ENCODE results near the gene BTBD9. TPM values are rescaled to one million over a fixed set of nuclear protein-coding genes. Genes with fewer than 3 reads are reported as not detected.

Gene BTBD9
- total and polyA plus RNA-seq, 2 donors (not counting 1 experiment from before 2014, with no cell fraction given): 4.1 to 48.9 TPM

DNA sequence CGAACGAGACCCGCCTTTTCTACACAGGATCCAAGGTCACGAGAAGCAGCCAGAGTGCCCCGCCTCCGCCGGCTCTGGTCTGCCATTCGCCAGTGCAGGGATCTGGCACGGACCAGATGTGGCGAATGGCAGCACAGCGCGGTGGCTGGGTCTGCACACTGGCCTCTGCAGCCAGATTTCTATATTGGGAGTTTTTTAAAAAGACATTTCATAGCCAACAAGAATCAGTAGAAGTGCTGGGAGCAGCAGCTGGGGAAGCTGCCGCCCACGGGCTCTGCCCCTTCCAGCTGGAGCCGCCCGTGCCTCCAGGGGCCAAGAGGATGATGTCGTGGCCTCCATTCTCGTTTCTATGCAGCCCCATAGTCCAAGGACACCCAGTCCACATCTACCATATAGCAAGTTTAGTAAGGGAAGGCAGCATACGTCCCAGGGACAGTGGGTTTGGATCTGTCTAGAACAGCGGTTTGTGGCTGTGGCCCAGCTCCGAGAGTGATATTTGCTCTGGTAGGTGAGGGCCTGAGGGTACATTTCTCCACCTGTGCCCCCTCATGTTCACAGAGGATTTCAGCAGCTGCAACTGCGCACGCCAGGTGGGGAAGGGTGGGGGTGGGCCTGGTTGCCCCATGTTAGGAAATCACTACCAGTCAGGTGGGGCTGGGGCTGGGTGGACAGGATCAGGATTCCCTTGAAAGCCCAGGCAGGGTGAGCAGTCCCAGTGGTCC, 486.5 kb downstream of the BTBD9 start:
- ChIA-PET CTCF (interaction anchor here (1.2 kb wide), 1 partner anchor 10 kb away, joined by 4 read pairs; no protein-coding TSS in a partner anchor), POLR2A (interaction anchor here (0.6 kb wide), 1 partner anchor 773 kb away, joined by 7 read pairs; no protein-coding TSS in a partner anchor)
- no peak overlapping the region for H3K9ac ChIP-seq (ENCODE audit: low read length)
- intact Hi-C loops (cut with micrococcal nuclease): no loop called here
- peak overlapping the region in 1 of 2 donors; percentile 49 for H3K27ac ChIP-seq (ENCODE audit: low read length in 2 of 2)
- no peaks in the 10 kb centered on the region for H4K20me1 ChIP-seq (ENCODE audit: control insufficient read depth, insufficient read depth, low read length, poor library complexity, severe bottlenecking)
- H3K4me3 ChIP-seq (ENCODE audit: control extremely low read depth in 1 of 5, extremely low read depth in 1 of 5, insufficient read depth in 1 of 5, low read depth in 2 of 5, low read length in 4 of 5): no peak overlapping the region
- Mint-ChIP-seq H3K4me3 (no peak overlapping the region), H3K9me3 (ENCODE audit: insufficient read depth) (no peaks in the 10 kb centered on the region), H3K27me3 (no peaks in the 10 kb centered on the region), H3K4me1 (peaks cover 2% of the 10 kb centered on the region), H3K27ac (peak overlapping the region; percentile 37)
- peaks cover 0 to 12% of the 10 kb centered on the region in 2 donors for H3K4me1 ChIP-seq (ENCODE audit: control insufficient read depth in 2 of 2, insufficient read depth in 2 of 2, low read length in 2 of 2)
- H3K27me3 ChIP-seq (replicated peaks in 1 of 4; ENCODE audit: control extremely low read depth in 1 of 4, control insufficient read depth in 3 of 4, insufficient read depth in 4 of 4, low read length in 3 of 4): no peaks in the 10 kb centered on the region
- TF ChIP-seq, protein P1, sequence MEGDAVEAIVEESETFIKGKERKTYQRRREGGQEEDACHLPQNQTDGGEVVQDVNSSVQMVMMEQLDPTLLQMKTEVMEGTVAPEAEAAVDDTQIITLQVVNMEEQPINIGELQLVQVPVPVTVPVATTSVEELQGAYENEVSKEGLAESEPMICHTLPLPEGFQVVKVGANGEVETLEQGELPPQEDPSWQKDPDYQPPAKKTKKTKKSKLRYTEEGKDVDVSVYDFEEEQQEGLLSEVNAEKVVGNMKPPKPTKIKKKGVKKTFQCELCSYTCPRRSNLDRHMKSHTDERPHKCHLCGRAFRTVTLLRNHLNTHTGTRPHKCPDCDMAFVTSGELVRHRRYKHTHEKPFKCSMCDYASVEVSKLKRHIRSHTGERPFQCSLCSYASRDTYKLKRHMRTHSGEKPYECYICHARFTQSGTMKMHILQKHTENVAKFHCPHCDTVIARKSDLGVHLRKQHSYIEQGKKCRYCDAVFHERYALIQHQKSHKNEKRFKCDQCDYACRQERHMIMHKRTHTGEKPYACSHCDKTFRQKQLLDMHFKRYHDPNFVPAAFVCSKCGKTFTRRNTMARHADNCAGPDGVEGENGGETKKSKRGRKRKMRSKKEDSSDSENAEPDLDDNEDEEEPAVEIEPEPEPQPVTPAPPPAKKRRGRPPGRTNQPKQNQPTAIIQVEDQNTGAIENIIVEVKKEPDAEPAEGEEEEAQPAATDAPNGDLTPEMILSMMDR (IDR thresholded peaks at IDR 0.05): no peak
- TF ChIP-seq EZH2 (IDR thresholded peaks at IDR 0.05; ENCODE audit: borderline replicate concordance, insufficient read depth, low read depth, low read length, poor library complexity, severe bottlenecking): no peak
- WGBS (ENCODE audit: insufficient coverage): 94% methylated on average over 7 of the region's 23 CpGs
- no peaks in the 10 kb centered on the region for H3K9me3 ChIP-seq (ENCODE audit: control extremely low read depth in 1 of 3, control insufficient read depth in 2 of 3, insufficient read depth in 1 of 3, low read length in 2 of 3)
- DNase-seq (no peak), ATAC-seq (ENCODE audit: low read depth) (no peak)
- peak overlapping the region; percentile 3 for H3K4me2 ChIP-seq (replicated peaks; ENCODE audit: low read depth, low read length, poor library complexity, severe bottlenecking)
- no peaks in the 10 kb centered on the region for H3K79me2 ChIP-seq (ENCODE audit: control insufficient read depth, insufficient read depth, low read length)
- no peak overlapping the region for H2AFZ ChIP-seq (ENCODE audit: insufficient read depth, low read depth, low read length, poor library complexity, severe bottlenecking)
- H3K36me3 ChIP-seq (replicated peaks in 1 of 2; ENCODE audit: control extremely low read depth in 1 of 2, control insufficient read depth in 1 of 2, extremely low read depth in 1 of 2, insufficient read depth in 2 of 2, low read length in 1 of 2): peaks cover 0 to 33% of the 10 kb centered on the region in 2 experiments

DNA sequence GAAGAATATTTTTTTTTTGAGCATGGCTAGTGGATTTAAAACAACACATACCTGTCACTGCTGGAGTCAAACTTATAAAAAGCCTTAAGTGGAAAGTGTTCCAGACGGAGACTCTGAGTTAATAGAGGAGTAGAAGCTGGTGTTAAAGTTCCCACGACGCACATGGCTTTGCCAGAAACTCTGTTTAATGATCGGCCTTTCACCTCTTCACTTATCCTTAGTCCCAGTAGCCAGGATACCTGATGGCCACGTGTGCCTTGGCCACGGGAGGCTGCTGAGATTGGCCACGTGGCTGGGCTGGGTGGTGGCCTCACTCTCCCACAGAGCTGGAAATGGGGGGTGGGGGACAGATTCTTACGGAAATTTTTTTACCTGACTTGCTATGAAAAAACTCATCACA, 487.1 kb downstream of the BTBD9 start:
- 100% methylated on average over 2 of the region's 8 CpGs for WGBS (ENCODE audit: insufficient coverage)
- intact Hi-C loops (cut with micrococcal nuclease): no loop called here
- TF ChIP-seq, protein P1 (IDR thresholded peaks at IDR 0.05): no peak
- no peak for TF ChIP-seq EZH2 (IDR thresholded peaks at IDR 0.05; ENCODE audit: borderline replicate concordance, insufficient read depth, low read depth, low read length, poor library complexity, severe bottlenecking)
- ChIA-PET CTCF (interaction anchor here (1.2 kb wide), 1 partner anchor 9 kb away, joined by 4 read pairs; no protein-coding TSS in a partner anchor), POLR2A (interaction anchor here (0.6 kb wide), 1 partner anchor 772 kb away, joined by 7 read pairs; no protein-coding TSS in a partner anchor)
- no peak overlapping the region for H3K4me3 Mint-ChIP-seq
- no peaks in the 10 kb centered on the region for H3K27me3 Mint-ChIP-seq
- no peaks in the 10 kb centered on the region for H4K20me1 ChIP-seq (ENCODE audit: control insufficient read depth, insufficient read depth, low read length, poor library complexity, severe bottlenecking)
- no peak overlapping the region for H3K9ac ChIP-seq (ENCODE audit: low read length)
- no peaks in the 10 kb centered on the region for H3K9me3 ChIP-seq (ENCODE audit: control extremely low read depth in 1 of 3, control insufficient read depth in 2 of 3, insufficient read depth in 1 of 3, low read length in 2 of 3)
- no peak overlapping the region for H3K27ac Mint-ChIP-seq
- peaks cover 0 to 12% of the 10 kb centered on the region in 2 donors for H3K4me1 ChIP-seq (ENCODE audit: control insufficient read depth in 2 of 2, insufficient read depth in 2 of 2, low read length in 2 of 2)
- H3K4me3 ChIP-seq (ENCODE audit: control extremely low read depth in 1 of 5, extremely low read depth in 1 of 5, insufficient read depth in 1 of 5, low read depth in 2 of 5, low read length in 4 of 5): no peak overlapping the region
- H3K27me3 ChIP-seq (replicated peaks in 1 of 4; ENCODE audit: control extremely low read depth in 1 of 4, control insufficient read depth in 3 of 4, insufficient read depth in 4 of 4, low read length in 3 of 4): no peaks in the 10 kb centered on the region
- H3K27ac ChIP-seq (ENCODE audit: low read length in 2 of 2): no peak overlapping the region
- H2AFZ ChIP-seq (ENCODE audit: insufficient read depth, low read depth, low read length, poor library complexity, severe bottlenecking): no peak overlapping the region
- peaks cover 0 to 36% of the 10 kb centered on the region in 2 experiments for H3K36me3 ChIP-seq (replicated peaks in 1 of 2; ENCODE audit: control extremely low read depth in 1 of 2, control insufficient read depth in 1 of 2, extremely low read depth in 1 of 2, insufficient read depth in 2 of 2, low read length in 1 of 2)
- no peak overlapping the region for H3K4me2 ChIP-seq (replicated peaks; ENCODE audit: low read depth, low read length, poor library complexity, severe bottlenecking)
- H3K9me3 Mint-ChIP-seq (ENCODE audit: insufficient read depth): no peaks in the 10 kb centered on the region
- H3K4me1 Mint-ChIP-seq: peaks cover 2% of the 10 kb centered on the region
- ATAC-seq (ENCODE audit: low read depth) (no peak), DNase-seq (no peak)
- no peaks in the 10 kb centered on the region for H3K79me2 ChIP-seq (ENCODE audit: control insufficient read depth, insufficient read depth, low read length)

Data from B cell (primary cell).